HCT116 (cell line): ENCODE measurements around the gene TOP1. TPM values are rescaled to one million over a fixed set of nuclear protein-coding genes. Genes with fewer than 3 reads are reported as not detected.
A peak's percentile ranks its signal among the peaks of the same experiment; 100 is the strongest.

Experiments
- ATAC-seq: fragments of 200-7000 bp; cut with Tn5 transposase; 2 replicates; pipeline ENCODE4 v1.9.1; 2020; ENCODE audit warnings: mild to moderate bottlenecking, moderate library complexity
- BruUV-seq: library from RNA; stranded (reverse); fragments of 400-500 nt; replicated peaks from 2 replicates; lab custom pipeline; 2021; lab: Mats Ljungman, UMichigan
- CTCF ChIA-PET: fragments of 300-600 bp; sonication (Branson Sonifier 250); formaldehyde crosslinking; loops from one replicate; lab custom pipeline; 2021; ENCODE audit warnings: antibody characterized with exemption; lab: Charles Lee
- POLR2A ChIA-PET: fragments of 300-600, 350-600 bp; sonication (Branson Sonifier 250); formaldehyde crosslinking; loops from one replicate; lab custom pipeline; 2021; ENCODE audit warnings: antibody characterized with exemption; lab: Charles Lee
- RAD21 ChIA-PET, 2 experiments: fragments of 300-600 bp; sonication (Branson Sonifier 250); formaldehyde crosslinking; loops; one replicate each; lab custom pipeline; 2023; ENCODE audit warnings: low total read pairs in 2 of 2; ENCODE audit not compliant: uncharacterized antibody in 2 of 2, unreplicated experiment in 2 of 2, low non-redundant PET in 1 of 2; lab: Charles Lee
- DNase-seq: peaks from one replicate; pipeline ENCODE4 v3.0.0-alpha.2; 2010; ENCODE audit warnings: low read depth, low spot score
- H2AFZ ChIP-seq: fragments of 200-600 bp; shearing (Covaris generic), sonication (generic); 2 replicates; pipeline ENCODE4 v1.6.1; 2017; ENCODE audit warnings: low read depth, mixed run types, mixed read lengths, antibody characterized with exemption, low read length; ENCODE audit not compliant: poor library complexity, severe bottlenecking
- H3K27ac ChIP-seq: 2 replicates; pipeline ENCODE4 v1.5.1; 2012; ENCODE audit warnings: low read depth, low read length
- H3K27me3 ChIP-seq: fragments of 200-600 bp; sonication (generic); 2 replicates; pipeline ENCODE4 v1.6.1; 2016; ENCODE audit warnings: mixed run types, low read length, mixed read lengths; ENCODE audit not compliant: insufficient read depth
- H3K36me3 ChIP-seq, 2 experiments: fragments of 200-500 bp in 1 of 2; fragments of 200-600 bp in 1 of 2; sonication (Bioruptor generic) in 1 of 2; sonication (generic) in 1 of 2; 2 replicates each; pipeline versions ENCODE4 v1.5.1 to v1.6.1; 2014 to 2016; ENCODE audit warnings: low read length in 2 of 2, inconsistent platforms in 1 of 2, mixed read lengths in 1 of 2, mixed run types in 1 of 2; ENCODE audit not compliant: insufficient read depth in 2 of 2, control insufficient read depth in 1 of 2
- H3K4me1 ChIP-seq, 2 experiments: fragments of 200-600 bp in 1 of 2; sonication (generic) in 1 of 2; 2 replicates each; pipeline versions ENCODE4 v1.5.1 to v1.6.1; 2012 to 2017; ENCODE audit warnings: low read length in 2 of 2, inconsistent platforms in 1 of 2, mild to moderate bottlenecking in 1 of 2, mixed read lengths in 1 of 2, mixed run types in 1 of 2, moderate library complexity in 1 of 2; ENCODE audit not compliant: insufficient read depth in 2 of 2, control insufficient read depth in 1 of 2
- H3K4me2 ChIP-seq: fragments of 200-600 bp; sonication (generic); 2 replicates; pipeline ENCODE4 v1.6.1; 2017; ENCODE audit warnings: mixed run types, low read length, mixed read lengths
- H3K4me3 ChIP-seq, 2 experiments: fragments of 200-600 bp in 1 of 2; sonication (generic) in 1 of 2; replicated peaks in 1 of 2; 2 replicates each; pipeline ENCODE4 v1.5.1; 2011 to 2016; ENCODE audit warnings: low read length in 2 of 2, control low read depth in 1 of 2, low read depth in 1 of 2, mild to moderate bottlenecking in 1 of 2, mixed read lengths in 1 of 2, mixed run types in 1 of 2
- H3K79me2 ChIP-seq: fragments of 200-600 bp; sonication (generic); 2 replicates; pipeline ENCODE4 v1.6.1; 2017; ENCODE audit warnings: mild to moderate bottlenecking, mixed run types, low read length, moderate library complexity, mixed read lengths; ENCODE audit not compliant: insufficient read depth
- H3K9ac ChIP-seq: fragments of 200-600 bp; sonication (generic); 2 replicates; pipeline ENCODE4 v1.6.1; 2016; ENCODE audit warnings: low read length, mixed read lengths
- H3K9me2 ChIP-seq: fragments of 200-600 bp; sonication (generic), shearing (Covaris generic); 2 replicates; pipeline ENCODE4 v1.6.1; 2017; ENCODE audit warnings: mixed run types, mild to moderate bottlenecking, moderate library complexity; ENCODE audit not compliant: insufficient read depth
- H3K9me3 ChIP-seq, 2 experiments: fragments of 200-500 bp in 1 of 2; fragments of 200-600 bp in 1 of 2; sonication (Bioruptor generic) in 1 of 2; sonication (generic) in 1 of 2; 2 replicates each; pipeline ENCODE4 v1.6.1; 2014 to 2017; ENCODE audit warnings: low read length in 2 of 2, mixed read lengths in 2 of 2, inconsistent platforms in 1 of 2, low read depth in 1 of 2, mild to moderate bottlenecking in 1 of 2, mixed run types in 1 of 2, moderate library complexity in 1 of 2; ENCODE audit not compliant: control insufficient read depth in 1 of 2, insufficient read depth in 1 of 2
- H4K20me1 ChIP-seq: fragments of 200-600 bp; sonication (generic), shearing (Covaris generic); 2 replicates; pipeline ENCODE4 v1.6.1; 2017; ENCODE audit warnings: mixed run types, mild to moderate bottlenecking, moderate library complexity; ENCODE audit not compliant: insufficient read depth
- CBX3 ChIP-seq: IDR thresholded peaks from 2 replicates; pipeline ENCODE4 v1.6.1; 2012; ENCODE audit warnings: low read depth
- EZH2phosphoT487 ChIP-seq: fragments of 200-600 bp; IDR thresholded peaks from 2 replicates; pipeline ENCODE4 v1.6.1; 2018; ENCODE audit warnings: antibody characterized with exemption, borderline replicate concordance
- FOSL1 ChIP-seq: IDR thresholded peaks from 2 replicates; pipeline ENCODE4 v1.6.1; 2012; ENCODE audit warnings: low read depth
- JUND ChIP-seq: IDR thresholded peaks from 2 replicates; pipeline ENCODE4 v1.6.1; 2012
- POLR2A ChIP-seq: IDR thresholded peaks from 2 replicates; pipeline ENCODE4 v1.7.0; 2011; ENCODE audit warnings: borderline replicate concordance; ENCODE audit not compliant: insufficient read depth, insufficient read length; ENCODE audit errors: extremely low read depth
- POLR2AphosphoS5 ChIP-seq: IDR thresholded peaks from 2 replicates; pipeline ENCODE4 v1.6.1; 2011; ENCODE audit warnings: mild to moderate bottlenecking, low read depth, low read length, moderate library complexity
- RAD21 ChIP-seq: IDR thresholded peaks from 2 replicates; pipeline ENCODE4 v1.6.1; 2012; ENCODE audit warnings: low read depth, mild to moderate bottlenecking
- REST ChIP-seq: IDR thresholded peaks from 2 replicates; pipeline ENCODE4 v1.6.1; 2012; ENCODE audit warnings: low read depth
- YY1 ChIP-seq: IDR thresholded peaks from 2 replicates; pipeline ENCODE4 v1.6.1; 2011; ENCODE audit warnings: low read length, low read depth, moderate library complexity, mild to moderate bottlenecking; ENCODE audit not compliant: insufficient replicate concordance; ENCODE audit errors: extremely low read depth
- intact Hi-C: fragments of 100-400 bp; cut with micrococcal nuclease; formaldehyde crosslinking; loops from 2 replicates; pipeline ENCODE4 v1.10.0; 2022
- total RNA-seq: library from RNA; stranded (reverse); gene quantifications from one replicate; pipeline ENCODE4 v1.2.1, GENCODE V29; 2021; ENCODE audit not compliant: unreplicated experiment
- TF ChIP-seq, protein P1 (sequence below): IDR thresholded peaks from 2 replicates; pipeline ENCODE4 v1.6.1; 2012
- TF ChIP-seq, protein P2 (sequence below), 3 experiments: fragments of 200-600 bp in 1 of 3; sonication (generic) in 1 of 3; IDR thresholded peaks in 2 of 3; conservative IDR thresholded peaks in 1 of 3; 2 replicates each; pipeline ENCODE4 v1.5.1; 2012 to 2017; ENCODE audit warnings: low read depth in 2 of 3, low read length in 2 of 3, antibody characterized with exemption in 1 of 3, borderline replicate concordance in 1 of 3, control low read depth in 1 of 3, mild to moderate bottlenecking in 1 of 3, mixed read lengths in 1 of 3, mixed run types in 1 of 3, moderate library complexity in 1 of 3; ENCODE audit not compliant: insufficient read depth in 1 of 3
- TF ChIP-seq, protein P3 (sequence below): IDR thresholded peaks from 2 replicates; pipeline ENCODE4 v1.6.1; 2011; ENCODE audit warnings: mild to moderate bottlenecking, low read length, moderate library complexity; ENCODE audit not compliant: insufficient replicate concordance; ENCODE audit errors: extremely low read depth

The TOP1 gene
- total RNA-seq, 1 experiment from 2014 or later: 190 TPM

GRCh38 chr20:41006126-41006935 lies 22.3 kb upstream of the TOP1 start:
- intact Hi-C loops: no loop called here
- TF ChIP-seq JUND (no peak), RAD21 (no peak), EZH2phosphoT487 (no peak), FOSL1 (no peak), CBX3 (no peak), REST (no peak), POLR2AphosphoS5 (no peak), YY1 (no peak), POLR2A (no peak)
- TF ChIP-seq, protein P1, sequence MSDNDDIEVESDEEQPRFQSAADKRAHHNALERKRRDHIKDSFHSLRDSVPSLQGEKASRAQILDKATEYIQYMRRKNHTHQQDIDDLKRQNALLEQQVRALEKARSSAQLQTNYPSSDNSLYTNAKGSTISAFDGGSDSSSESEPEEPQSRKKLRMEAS: no peak
- TF ChIP-seq, protein P2, sequence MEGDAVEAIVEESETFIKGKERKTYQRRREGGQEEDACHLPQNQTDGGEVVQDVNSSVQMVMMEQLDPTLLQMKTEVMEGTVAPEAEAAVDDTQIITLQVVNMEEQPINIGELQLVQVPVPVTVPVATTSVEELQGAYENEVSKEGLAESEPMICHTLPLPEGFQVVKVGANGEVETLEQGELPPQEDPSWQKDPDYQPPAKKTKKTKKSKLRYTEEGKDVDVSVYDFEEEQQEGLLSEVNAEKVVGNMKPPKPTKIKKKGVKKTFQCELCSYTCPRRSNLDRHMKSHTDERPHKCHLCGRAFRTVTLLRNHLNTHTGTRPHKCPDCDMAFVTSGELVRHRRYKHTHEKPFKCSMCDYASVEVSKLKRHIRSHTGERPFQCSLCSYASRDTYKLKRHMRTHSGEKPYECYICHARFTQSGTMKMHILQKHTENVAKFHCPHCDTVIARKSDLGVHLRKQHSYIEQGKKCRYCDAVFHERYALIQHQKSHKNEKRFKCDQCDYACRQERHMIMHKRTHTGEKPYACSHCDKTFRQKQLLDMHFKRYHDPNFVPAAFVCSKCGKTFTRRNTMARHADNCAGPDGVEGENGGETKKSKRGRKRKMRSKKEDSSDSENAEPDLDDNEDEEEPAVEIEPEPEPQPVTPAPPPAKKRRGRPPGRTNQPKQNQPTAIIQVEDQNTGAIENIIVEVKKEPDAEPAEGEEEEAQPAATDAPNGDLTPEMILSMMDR (IDR thresholded peaks at IDR 0.05 in 2 of 3, conservative IDR thresholded peaks at IDR 0.05 in 1 of 3; ENCODE audit: borderline replicate concordance in 1 of 3, insufficient read depth in 1 of 3, low read depth in 2 of 3, low read length in 2 of 3): no peak
- TF ChIP-seq, protein P3, sequence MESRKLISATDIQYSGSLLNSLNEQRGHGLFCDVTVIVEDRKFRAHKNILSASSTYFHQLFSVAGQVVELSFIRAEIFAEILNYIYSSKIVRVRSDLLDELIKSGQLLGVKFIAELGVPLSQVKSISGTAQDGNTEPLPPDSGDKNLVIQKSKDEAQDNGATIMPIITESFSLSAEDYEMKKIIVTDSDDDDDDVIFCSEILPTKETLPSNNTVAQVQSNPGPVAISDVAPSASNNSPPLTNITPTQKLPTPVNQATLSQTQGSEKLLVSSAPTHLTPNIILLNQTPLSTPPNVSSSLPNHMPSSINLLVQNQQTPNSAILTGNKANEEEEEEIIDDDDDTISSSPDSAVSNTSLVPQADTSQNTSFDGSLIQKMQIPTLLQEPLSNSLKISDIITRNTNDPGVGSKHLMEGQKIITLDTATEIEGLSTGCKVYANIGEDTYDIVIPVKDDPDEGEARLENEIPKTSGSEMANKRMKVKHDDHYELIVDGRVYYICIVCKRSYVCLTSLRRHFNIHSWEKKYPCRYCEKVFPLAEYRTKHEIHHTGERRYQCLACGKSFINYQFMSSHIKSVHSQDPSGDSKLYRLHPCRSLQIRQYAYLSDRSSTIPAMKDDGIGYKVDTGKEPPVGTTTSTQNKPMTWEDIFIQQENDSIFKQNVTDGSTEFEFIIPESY: no peak
- H3K79me2 ChIP-seq: no peaks in the 10 kb centered on the region
- no peaks in the 10 kb centered on the region for H4K20me1 ChIP-seq
- H3K9ac ChIP-seq: peak overlapping the region; percentile 72
- RAD21 ChIA-PET: interaction anchor here in 1 of 2 experiments (0.8 kb wide), 1 partner anchor 16 kb away, joined by 3 read pairs; no protein-coding TSS in a partner anchor
- H3K4me3 ChIP-seq: peak overlapping the region in 1 of 2 experiments; percentile 49; a peak in 2 of 4 replicates
- ATAC-seq: no peak
- H3K36me3 ChIP-seq: no peaks in the 10 kb centered on the region
- H3K9me2 ChIP-seq: no peaks in the 10 kb centered on the region
- no peak overlapping the region for H2AFZ ChIP-seq
- peaks cover 0 to 10% of the 10 kb centered on the region in 2 experiments; a peak in 1 of 4 replicates for H3K9me3 ChIP-seq
- H3K4me1 ChIP-seq: peaks cover 80 to 98% of the 10 kb centered on the region in 2 experiments
- no TSS peak for BruUV-seq
- no peaks in the 10 kb centered on the region for H3K27me3 ChIP-seq
- peak overlapping the region; percentile 78 for H3K4me2 ChIP-seq
- POLR2A ChIA-PET: interaction anchor here (0.8 to 2.7 kb wide), 5 partner anchors 9 to 22 kb away, joined by 3 to 16 read pairs (median 6); partner anchors contain the start of gene TOP1
- peak overlapping the region; percentile 100 for H3K27ac ChIP-seq
- no peak for DNase-seq
- CTCF ChIA-PET: interaction anchor here (0.6 to 2.4 kb wide), 2 partner anchors 16 to 132 kb away, joined by 3 to 9 read pairs; no protein-coding TSS in a partner anchor
